Endothelial cell (in vitro differentiated cells): ENCODE measurements around the gene MYMK. TPM values are rescaled to one million over a fixed set of nuclear protein-coding genes. Genes with fewer than 3 reads are reported as not detected.

Experiments used
- DNase-seq: peaks from one replicate; pipeline ENCODE4 v3.0.0; 2021; ENCODE audit warnings: low spot score
- H3K27ac Mint-ChIP-seq: one replicate; pipeline ENCODE4 v1.8.0; 2021; ENCODE audit warnings: mixed read lengths, inconsistent platforms; ENCODE audit not compliant: unreplicated experiment
- H3K27me3 Mint-ChIP-seq: one replicate; pipeline ENCODE4 v1.8.0; 2021; ENCODE audit warnings: mild to moderate bottlenecking, moderate library complexity, mixed read lengths, inconsistent platforms; ENCODE audit not compliant: unreplicated experiment
- H3K36me3 Mint-ChIP-seq: one replicate; pipeline ENCODE4 v1.8.0; 2021; ENCODE audit warnings: mild to moderate bottlenecking, low read depth, mixed read lengths, inconsistent platforms; ENCODE audit not compliant: unreplicated experiment
- H3K4me1 Mint-ChIP-seq: one replicate; pipeline ENCODE4 v1.8.0; 2021; ENCODE audit warnings: mild to moderate bottlenecking, mixed read lengths, inconsistent platforms; ENCODE audit not compliant: unreplicated experiment
- H3K4me3 Mint-ChIP-seq: one replicate; pipeline ENCODE4 v1.8.0; 2021; ENCODE audit warnings: mild to moderate bottlenecking, mixed read lengths, inconsistent platforms; ENCODE audit not compliant: unreplicated experiment
- H3K9me3 Mint-ChIP-seq: one replicate; pipeline ENCODE4 v1.8.0; 2021; ENCODE audit warnings: mixed read lengths, inconsistent platforms; ENCODE audit not compliant: unreplicated experiment
- total RNA-seq: library from RNA; stranded (reverse); fragmentation: NEBNext Ultra II Directional; extraction: Animal tissue kit (Norgen Biotek cat#: 25700); gene quantifications from one replicate; pipeline ENCODE4 v1.2.1, GENCODE V29; 2021; ENCODE audit not compliant: unreplicated experiment
- TF ChIP-seq, protein P1 (sequence below): fragments of 200-600 bp; sonication (generic); IDR thresholded peaks from one replicate; pipeline ENCODE4 v1.5.0; 2021; ENCODE audit warnings: antibody characterized with exemption; ENCODE audit not compliant: unreplicated experiment

The MYMK gene
- total RNA-seq, 1 donor from 2014 or later: not detected

DNA sequence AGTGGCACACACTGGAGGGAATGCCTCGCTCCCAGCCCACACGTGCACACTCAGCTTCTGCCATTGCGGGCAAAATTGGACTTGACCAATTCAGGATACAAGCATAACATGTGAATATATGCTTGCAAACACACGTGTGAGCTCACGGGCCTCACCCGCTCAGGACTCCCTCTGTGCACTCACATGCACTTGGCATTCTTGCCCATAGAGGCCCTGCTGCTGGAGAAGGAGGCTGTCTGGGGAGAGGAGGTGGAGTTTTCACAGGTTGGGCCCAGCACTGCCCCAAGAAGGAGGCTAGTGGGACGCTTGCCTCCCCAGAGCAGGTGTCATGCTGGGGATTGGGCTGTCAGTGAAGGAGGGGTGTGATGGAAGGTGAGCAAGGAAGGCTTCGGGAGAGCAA, 1.7 kb downstream of the MYMK start:
- H3K27me3 Mint-ChIP-seq: peaks cover 6% of the 10 kb centered on the region

DNA sequence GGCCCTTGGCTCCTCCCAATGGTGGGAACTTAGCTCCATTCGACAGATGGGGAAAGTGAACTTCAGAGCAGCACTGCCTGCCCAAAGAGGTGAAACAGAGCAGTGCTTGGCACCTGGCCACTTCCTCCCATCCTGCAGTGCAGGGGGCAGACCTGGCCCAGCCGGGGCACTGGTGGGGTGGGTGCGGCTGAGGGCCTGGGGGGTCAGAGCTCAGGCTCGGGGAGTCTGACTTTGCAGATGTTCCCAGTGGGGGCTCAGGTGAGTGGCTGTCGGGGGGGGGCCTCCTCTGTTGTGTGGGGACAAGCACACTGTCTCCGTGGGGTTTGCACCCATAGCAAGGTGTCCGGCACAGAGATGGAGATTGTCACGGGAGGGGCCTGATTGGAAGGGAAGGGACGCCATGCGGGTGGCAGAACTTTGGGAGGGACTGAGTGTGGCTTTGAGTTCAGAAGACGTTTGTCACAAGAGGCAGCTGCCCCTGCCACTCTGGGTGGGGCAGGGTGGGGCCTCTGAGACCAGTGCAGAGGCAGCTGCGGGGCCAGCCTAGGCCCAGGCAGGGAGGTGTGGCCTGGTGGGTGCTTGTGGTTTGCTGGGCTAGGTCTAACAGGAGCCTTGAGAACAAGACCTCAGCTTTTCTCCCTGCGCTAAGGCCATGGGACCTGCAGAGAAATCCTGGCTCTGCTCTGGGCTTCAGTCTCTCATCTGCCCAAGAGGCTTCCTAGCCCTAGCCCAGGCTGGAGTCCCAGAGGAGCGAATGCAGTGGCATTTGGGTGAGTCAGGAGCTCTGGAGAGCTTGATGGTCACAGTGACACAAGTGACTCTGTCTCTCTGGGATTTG, 2.5 kb downstream of the MYMK start:
- H3K4me1 Mint-ChIP-seq: peaks cover 12% of the 10 kb centered on the region
- TF ChIP-seq, protein P1, sequence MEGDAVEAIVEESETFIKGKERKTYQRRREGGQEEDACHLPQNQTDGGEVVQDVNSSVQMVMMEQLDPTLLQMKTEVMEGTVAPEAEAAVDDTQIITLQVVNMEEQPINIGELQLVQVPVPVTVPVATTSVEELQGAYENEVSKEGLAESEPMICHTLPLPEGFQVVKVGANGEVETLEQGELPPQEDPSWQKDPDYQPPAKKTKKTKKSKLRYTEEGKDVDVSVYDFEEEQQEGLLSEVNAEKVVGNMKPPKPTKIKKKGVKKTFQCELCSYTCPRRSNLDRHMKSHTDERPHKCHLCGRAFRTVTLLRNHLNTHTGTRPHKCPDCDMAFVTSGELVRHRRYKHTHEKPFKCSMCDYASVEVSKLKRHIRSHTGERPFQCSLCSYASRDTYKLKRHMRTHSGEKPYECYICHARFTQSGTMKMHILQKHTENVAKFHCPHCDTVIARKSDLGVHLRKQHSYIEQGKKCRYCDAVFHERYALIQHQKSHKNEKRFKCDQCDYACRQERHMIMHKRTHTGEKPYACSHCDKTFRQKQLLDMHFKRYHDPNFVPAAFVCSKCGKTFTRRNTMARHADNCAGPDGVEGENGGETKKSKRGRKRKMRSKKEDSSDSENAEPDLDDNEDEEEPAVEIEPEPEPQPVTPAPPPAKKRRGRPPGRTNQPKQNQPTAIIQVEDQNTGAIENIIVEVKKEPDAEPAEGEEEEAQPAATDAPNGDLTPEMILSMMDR: no peak
- H3K27ac Mint-ChIP-seq: no peak overlapping the region

More for the DNA sequence above, 1.7 kb downstream of the MYMK start:
- H3K27ac Mint-ChIP-seq: no peak overlapping the region
- TF ChIP-seq, protein P1: no peak
- H3K36me3 Mint-ChIP-seq: peaks cover 4% of the 10 kb centered on the region
- no peaks in the 10 kb centered on the region for H3K9me3 Mint-ChIP-seq
- no peak overlapping the region for H3K4me3 Mint-ChIP-seq
- peaks cover 13% of the 10 kb centered on the region for H3K4me1 Mint-ChIP-seq
- DNase-seq: no peak

DNA sequence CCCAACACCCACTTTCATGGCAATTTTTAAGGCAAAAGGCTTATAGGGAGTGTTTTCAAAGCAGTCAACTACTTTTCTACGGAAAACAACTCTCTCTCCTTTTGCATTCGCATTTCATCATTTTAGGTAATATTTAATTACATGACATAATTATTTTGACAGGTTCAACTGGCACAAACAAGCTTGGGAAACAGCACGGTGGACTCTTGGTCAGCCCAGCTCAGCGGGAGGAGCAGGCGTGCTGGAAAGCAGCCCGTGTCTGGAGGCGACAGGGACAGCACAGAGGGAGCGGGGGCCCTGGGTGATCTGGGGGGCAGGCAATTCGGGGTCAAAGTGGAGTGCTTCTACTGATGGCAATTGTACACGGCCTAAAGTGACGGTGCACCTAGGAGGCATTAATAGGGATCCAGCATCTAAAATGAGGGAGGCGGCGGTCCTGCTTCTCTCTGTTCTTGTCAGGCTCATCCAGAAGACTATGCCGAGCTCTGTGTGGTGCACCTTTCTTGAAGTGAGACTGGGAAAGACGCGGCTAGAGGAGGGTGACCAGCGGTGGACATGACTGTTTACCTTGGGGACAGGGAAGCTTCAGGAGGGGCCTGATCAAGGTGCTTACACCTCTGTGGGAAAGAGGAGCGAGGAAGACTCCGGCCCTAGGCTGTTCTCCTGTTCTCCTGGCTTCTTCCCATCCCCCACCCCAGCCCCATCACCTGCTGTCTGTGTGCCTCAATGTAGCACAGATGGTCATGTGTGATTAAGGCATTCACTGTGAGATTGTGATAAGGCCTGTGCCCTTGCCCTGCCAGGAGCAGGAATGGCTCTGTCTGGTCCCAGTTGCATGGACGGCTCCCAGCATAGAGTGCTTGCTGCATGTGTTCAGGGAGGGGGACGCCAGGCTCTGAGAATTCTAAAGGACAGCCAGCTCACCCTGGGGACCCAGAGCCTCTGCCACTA, 3.4 kb downstream of the MYMK start:
- no peak overlapping the region for H3K27ac Mint-ChIP-seq
- H3K4me3 Mint-ChIP-seq: no peak overlapping the region
- H3K4me1 Mint-ChIP-seq: peaks cover 3% of the 10 kb centered on the region
- H3K36me3 Mint-ChIP-seq: peaks cover 4% of the 10 kb centered on the region
- no peak for DNase-seq
- TF ChIP-seq, protein P1: no peak
- peaks cover 2% of the 10 kb centered on the region for H3K27me3 Mint-ChIP-seq
- H3K9me3 Mint-ChIP-seq: no peaks in the 10 kb centered on the region

More for the DNA sequence above, 2.5 kb downstream of the MYMK start:
- Mint-ChIP-seq H3K36me3 (peaks cover 4% of the 10 kb centered on the region), H3K4me3 (no peak overlapping the region), H3K9me3 (no peaks in the 10 kb centered on the region), H3K27me3 (peaks cover 5% of the 10 kb centered on the region)
- no peak for DNase-seq

DNA sequence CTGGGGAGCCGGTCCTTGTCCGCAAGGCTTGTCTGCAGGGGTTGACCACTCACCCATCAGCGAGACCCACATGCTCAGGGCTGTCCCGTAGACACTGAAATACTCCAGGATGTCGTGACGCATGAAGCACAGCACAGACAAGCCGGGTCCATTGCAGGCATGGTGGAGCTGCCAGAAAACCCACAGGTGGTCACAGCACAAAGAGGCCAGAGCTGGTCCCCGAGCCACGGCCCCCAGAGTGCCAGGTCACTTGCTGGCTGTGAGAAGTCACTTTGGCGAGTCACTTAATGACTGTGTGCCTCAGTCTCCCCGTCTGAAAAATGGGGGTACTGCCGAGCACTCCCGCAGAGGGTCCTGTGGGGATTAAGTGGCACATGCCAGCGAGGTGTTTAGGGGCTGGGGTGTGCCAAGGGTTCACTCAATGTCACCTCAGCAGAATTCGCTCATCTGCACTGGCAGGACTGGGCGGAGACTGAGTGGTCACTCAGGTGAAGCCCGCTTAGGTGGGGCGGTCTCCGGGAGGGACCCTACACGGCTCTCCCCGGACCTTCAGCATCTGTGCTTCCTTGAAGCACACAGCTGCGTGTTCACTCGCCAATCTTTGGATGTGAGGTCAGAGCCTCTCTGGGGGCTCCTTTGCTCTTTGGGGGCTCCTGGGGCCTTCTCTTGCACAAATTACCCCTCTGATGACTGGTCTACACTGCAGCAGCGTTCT, 4.5 kb downstream of the MYMK start:
- Mint-ChIP-seq H3K9me3 (no peaks in the 10 kb centered on the region), H3K4me1 (no peaks in the 10 kb centered on the region), H3K27ac (no peak overlapping the region), H3K36me3 (no peaks in the 10 kb centered on the region), H3K27me3 (peaks cover 2% of the 10 kb centered on the region), H3K4me3 (no peak overlapping the region)
- TF ChIP-seq, protein P1: no peak
- no peak for DNase-seq
